Activated T-helper 1 cell treated with anti-CD3 and anti-CD28 coated beads, Interleukin-2, amount 50 U/mL, for 16 hours (primary cell): Measurements from ENCODE around the gene STK33.

Experiments used
- DNase-seq, 2 donors: peaks; one replicate each; pipeline ENCODE4 v3.0.0-alpha.2; 2020; ENCODE audit warnings: low read depth in 1 of 2, low spot score in 1 of 2

Gene STK33

DNA sequence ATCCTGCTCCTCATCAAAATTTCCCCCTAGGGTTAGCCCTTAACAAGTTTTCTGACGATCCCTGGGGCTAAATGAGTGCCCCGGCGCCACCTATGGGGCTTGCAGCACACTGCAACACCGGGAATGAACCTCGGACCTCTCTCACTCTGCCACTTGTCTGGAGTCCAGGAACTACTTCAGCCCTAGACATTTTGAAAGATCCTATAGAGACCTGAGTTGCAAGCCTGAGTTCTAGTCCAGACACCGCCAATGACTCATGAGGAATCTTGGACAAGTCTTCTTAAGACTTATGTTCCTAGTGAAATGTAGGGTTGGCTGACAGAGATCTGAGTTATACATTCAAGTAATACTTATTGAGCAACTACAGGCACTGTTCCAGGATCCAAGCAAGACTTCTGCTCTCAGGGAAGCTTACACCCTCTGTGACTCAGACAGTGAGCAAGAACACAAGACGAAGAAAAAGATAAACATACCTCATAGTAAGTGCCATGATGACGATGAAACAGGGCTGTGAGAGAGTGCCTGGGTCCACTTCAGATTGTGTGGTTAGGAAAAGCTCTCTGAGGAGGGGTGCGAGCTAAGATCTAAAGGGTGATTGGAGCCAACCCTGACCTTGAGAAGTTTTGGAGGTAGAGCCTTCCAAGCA is 10.2 kb upstream of the STK33 start:
- no peak for DNase-seq

DNA sequence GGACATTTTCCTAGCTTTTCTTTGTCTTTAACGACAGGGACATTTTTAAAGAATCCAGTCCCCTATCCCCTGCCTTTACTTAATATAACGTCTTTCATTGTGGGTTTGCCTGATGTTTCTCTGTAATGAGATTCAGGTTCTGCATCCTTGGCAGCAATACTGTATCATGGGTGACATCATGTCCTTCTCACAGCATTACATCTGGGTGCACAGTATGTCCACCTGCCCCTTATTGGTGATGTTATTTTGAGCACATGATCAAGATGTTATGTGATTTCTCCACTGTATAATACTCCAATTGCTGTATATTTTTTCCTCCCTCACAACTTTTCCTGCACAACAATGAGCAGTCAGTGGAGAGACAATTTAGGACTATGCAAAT is 9.7 kb upstream of the STK33 start:
- no peak for DNase-seq

DNA sequence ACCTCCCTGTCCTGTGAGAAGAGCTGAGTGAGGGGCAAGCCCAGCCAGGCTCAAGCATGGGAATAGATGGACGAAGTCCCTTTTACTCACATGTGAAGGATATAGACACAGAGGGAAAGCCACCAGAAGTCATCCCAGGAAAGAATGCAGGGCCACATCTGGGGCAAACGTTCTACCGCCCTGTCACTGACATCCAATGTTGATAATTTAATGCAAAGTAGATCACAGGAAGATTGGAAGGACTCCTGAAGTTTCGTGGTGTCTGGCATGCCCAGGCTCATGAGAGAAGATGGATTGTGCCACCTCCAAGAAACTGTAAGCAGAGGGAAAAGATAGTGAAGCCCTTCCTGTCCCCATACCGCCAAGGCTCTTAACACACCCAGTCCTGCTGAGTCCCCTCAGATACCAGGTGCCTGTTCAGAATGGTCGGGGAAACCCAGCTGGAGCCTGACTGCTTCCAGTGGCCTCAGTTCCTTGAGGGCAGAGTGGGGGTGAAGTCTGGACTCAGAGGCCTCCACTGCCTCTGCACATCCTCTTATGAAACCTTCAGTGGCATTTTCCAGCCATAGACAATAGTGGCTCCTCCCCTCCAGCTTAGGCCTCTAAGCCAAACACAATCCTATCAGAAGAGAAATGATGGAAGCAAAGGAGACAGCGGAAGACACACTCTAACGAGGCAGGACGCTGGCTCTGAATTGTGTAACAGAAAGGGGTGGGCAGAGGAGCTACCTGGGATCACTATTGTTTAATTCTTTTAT is 7.5 kb upstream of the STK33 start:
- DNase-seq = no peak

DNA sequence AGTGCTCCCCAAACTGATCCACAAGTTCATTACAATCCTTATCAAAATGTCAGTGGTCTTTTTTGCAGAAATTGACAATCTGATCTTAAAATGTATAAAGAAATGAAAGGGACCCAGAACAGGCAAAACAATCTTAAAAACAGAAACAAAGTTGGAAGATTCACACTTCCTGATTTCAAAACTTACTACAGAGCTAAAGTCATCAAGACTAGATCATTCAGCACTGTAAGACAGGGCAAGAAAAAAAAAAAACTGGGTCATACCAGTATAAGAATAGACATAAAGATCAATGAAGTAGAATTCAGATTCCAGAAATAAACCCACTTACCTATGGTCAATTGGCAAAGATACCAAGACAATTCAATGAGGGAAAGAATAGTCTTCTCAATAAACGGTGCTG is 4.5 kb upstream of the STK33 start:
- no peak for DNase-seq

DNA sequence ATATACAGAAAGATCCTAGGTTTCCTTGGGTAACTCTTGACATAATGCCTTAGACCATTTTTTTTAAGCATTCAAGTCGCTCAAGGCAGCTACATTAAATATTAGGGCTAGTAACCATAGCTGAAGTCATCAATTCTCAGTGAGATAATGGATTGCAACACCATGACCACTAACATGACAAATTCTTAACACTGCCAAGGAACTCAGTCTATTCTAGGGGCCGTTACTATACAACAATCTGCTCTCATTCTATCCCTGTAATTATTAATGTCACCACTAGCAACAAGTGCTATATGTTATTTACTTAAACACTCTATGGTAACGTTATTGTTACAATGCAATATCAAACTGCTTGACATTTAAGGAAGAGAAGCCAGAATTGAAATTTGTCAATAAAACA is 3.2 kb upstream of the STK33 start:
- DNase-seq = no peak

DNA sequence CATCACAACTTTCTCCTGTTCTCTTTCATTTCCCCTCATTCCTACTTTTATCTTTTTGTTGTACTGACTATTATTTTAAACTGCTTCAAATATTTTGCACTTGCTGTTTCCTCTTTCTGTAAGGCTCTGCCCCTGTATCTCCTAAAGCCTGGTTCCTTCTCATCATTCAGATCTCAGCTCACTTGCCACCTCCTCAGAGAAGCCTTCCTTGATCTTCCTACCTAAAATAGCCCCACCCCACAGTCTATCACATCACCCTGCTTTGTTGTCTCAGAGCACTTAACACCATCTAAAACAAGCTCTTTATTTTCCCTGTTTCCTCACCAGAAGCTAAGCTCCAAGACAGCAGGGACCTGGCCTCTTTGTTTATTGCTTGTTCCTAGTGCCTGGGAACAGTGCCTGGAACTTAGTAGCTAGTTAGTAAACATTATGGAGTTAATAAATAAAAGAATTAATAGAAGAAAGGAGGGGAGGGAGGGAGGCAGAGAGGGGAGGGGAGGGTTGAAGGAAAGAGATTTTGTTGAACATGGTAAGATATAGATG is 2.5 kb upstream of the STK33 start:
- no peak for DNase-seq

DNA sequence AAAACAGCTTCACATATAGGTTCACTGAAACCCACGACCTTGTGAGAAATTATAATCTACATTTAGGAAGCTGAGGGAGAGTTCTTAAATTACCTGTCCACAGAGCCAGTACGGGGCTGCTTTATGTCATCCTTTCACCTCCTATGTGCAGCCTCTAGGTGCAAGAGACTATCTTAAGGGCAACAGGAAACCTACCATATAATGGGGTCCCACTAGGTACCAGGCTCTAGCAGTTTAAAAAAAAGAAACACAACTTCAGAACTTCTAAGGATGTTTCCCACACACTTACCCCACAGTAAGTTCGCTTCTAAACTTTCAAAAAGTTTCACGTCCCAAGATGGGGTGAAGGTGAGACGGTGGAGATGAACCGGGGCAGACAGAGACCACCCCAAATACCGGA is 573 bp downstream of the STK33 start:
- no peak for DNase-seq

DNA sequence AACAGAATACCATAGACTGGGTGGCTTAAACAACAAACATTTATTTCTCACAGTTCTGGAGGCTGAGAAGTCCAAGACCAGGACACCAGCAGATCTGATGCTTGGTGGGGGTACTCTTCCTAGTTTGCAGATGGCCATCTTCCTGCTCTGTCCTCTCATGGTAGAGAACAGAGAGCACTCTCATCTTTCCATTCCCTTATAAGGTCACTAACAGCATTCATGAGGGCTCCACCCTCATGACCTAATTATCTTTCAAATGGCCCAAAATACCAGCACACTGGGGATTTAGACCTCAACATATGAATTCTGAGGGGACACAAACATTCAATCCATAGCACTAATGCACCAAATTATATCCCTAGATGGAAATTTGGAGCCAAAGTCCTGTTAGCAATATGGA is 6.1 kb downstream of the STK33 start:
- DNase-seq = no peak

DNA sequence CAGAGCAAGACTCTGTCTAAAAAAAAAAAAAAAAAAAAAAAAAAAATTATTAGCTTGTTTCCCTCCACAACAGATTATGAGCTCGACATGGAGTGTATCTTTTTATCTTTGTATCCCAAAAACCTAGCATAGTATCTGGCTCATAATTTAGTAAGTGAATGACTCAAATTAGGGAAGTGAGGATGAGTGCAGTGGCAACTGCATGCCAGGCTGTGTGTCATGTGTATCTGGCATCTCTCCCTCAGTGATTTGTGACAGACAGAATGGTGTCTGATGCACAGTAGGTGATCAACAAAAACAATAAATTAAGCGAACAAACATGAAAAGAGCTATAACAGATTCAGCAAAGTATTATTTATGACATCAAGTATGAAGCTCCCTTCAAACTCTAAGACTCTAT is 7.2 kb downstream of the STK33 start:
- no peak for DNase-seq

DNA sequence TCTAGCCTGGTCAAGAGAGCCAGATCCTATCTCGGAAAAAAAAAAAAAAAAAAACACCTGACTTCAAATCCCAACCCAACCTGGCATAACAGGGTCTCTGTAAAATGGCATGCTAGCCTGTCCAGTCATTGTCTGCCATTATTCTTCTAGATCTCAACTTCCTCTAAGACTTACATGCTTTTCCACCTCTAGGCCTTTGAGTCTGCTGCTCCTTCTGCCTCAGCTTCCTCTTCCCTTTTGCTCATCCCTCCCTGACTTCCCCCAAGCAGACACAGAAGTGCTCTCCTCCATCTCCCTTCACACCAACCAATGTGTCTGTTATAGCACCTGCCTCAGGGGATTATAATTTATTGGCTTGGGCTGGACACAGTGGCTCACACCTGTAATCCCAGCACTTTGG is 7.8 kb downstream of the STK33 start:
- DNase-seq = no peak

DNA sequence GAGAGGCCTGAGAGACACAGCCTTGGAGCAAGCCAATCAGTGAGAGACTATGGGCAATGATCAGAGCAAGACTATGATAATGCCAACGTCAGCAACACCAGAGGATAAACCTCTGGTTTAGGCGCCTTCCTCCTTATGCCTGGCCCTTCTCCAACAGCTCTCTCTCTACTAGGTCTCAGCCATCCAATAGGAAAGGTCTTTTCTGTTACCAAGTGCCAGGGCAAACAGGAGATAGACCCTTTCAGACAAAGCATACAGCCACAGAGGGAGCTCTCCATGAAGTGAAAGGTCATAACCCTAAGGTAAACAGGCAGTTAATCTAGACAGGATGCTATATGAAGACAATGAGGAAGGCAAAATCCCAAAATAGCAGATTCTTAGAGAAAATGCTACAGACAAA is 9.5 kb downstream of the STK33 start:
- DNase-seq = no peak

DNA sequence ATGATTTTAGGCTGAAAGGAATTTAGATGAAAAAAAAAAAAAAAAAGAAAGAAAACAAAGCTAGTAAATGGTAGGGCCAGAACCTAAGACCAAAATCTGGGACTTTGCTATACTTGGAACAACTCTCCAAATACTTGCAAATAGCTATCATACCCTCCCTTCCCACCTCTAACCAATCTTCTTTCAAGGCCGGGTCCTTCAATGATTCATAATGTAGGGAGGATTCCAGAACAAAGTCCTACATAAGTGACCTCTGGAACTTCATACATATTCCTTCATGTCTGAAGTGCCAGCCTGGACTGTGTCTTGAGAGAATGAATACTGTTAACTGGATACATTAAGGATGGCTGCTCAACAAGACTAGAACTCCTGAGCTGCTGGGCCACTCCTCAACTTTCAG is 9.9 kb downstream of the STK33 start:
- no peak for DNase-seq

DNA sequence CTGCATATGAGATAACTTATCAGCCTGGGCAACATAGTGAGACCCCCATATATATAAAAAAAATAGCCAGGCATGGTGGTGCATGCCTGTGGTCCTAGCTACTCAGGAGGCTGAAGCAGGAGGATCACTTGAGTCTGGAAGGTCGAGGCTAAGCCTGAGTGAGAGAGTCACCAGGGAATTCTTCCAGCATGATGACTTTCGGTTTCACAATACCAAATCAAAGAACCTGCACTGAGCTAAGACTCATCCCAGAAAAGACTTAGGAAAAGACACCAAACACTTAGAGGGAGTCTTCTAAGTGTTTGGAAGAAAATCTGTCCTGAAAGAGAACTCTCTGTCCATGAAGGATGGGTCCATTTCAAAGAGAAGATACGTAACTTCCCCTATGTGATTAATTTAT is 12.7 kb downstream of the STK33 start:
- no peak for DNase-seq

DNA sequence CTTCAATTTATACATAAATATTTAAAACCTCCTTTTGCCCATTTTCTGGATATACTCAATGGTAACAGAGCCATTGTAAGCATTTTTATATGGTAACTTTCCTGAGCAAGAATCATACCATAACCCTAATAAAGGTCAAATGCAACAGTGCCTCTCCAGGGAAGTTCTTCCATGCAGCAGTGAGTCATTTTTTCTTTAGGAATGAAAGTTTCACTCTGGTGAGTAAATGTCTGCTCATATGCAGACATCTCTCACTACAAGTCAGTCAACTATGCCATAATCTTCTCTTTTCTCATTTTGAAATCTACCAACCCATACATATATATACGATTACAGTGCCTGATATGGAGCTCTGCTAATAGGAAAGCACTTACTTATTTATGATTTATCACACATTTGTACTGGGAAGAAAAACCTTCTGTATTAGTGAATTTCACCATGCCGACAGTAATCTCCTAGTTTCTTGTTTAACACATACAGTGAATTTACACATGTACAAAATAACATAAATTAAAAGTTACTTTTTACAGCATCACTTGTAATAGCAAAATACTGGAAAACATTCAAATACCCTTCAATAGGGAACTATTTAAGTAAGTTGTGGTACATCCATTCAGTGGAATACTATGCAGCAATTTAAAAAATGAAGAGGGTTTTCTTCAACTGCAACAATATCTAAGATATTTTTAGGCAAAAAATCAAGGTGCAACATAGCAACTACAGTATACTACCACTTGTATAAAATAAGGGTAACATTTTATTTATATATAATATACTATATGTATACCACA is 16.0 kb downstream of the STK33 start:
- no peak for DNase-seq

DNA sequence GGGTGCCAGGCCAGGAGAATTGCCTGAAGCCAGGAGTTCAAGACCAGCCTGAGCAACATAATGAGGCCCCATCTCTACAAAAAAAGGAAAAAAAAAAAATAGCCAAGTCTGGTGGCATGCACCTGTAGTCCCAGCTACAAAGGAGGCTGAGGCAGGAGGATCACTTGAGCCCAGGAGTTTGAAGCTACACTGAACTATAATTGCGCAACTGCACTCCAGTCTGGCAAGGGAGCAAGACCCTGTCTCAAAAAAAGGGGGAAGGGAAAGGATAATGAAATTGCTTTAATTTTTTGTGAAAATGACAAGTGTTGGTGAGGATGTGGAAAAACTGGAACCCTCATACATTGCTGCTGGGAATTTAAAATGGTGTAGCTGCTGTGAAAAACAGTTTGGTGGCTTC is 19.2 kb downstream of the STK33 start:
- DNase-seq = no peak

DNA sequence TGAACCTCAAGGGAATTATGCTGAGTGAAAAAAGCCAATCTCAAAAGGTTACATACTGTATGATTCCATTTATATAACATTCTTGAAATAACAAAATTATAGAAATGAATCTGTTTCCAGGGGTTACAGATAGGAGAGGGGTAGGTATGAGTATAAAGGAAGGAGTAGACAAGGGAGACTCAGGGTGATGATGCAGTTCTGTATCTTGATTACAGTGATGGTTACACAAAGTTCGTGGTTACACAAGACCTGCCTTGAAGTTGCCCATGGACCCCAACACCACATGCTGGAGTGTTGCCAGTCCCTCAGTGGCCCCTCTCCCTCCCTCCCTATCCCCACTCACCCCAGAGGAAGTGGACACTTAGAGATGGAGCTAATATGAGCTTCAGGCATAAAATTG is 20.3 kb downstream of the STK33 start:
- no peak for DNase-seq

DNA sequence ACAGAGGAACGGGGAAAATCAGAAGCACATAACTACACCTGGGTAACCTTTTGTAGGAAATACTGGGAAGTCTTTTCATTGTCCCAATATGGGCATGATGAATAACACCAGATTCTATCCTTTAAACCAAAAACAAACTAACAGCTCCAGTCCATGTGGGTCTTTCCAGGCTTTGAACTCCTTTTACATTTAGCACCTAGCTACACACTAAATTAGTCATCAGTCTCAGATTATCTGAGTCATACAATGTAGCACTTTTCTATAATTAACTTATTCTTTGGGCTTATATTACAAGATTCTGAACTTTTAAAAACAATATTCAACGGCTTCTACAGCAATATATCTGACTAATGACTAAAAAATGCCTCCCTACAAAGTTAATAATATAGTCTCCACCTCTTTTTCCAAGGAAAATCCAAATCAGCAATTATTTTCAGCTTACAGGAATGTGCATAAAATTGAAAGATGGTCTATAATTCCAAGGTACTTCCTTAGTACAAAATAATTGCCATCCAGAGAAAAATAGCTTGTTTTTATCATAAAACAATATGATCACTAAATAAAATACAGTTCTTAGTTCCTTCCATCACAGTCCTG is 26.3 kb downstream of the STK33 start:
- DNase-seq = no peak

DNA sequence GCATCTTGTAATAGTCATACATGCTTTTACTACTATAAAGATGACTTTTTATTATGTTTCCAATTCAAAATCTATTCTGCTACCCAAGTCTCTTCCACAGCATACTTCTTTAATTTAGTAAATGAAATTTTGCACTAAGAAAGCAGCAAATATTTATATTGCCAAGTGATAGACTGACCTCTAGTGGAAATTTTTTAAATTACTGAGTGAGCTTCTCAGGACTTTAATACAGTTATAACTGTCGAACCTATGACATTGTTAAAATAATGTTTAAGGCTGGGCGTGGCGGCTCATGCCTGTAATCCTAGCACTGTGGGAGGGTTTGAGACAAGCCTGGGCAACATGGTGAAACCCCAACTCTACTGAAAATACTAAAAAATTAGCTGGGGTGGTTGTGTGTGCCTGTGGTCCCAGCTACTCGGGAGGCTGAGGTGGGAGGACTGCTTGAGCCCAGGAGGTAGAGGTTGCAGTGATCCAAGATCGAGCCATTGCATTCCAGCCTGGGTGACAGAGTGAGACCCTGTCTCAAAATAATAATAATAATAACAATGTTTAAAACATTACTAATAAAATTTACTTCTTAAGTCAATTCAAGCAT is 27.3 kb downstream of the STK33 start:
- no peak for DNase-seq

DNA sequence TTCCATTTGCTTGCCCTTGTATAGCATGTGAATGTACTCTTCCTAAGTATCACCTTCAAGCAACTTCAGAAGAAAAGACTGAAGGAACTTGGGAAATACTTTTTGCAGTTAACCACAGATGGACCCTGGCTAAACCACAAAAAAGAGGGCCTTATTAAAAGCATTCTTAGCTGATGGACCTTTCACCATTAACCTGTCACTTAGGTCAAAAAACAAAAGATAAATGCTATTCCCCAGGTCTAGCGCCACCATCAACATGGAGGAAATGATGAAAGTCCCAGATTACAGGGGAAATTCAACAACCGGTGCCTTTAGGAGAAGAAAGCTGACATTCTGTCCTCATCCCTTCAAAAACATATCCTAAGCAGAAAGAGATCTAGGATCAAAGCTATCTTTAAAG is 29.5 kb downstream of the STK33 start:
- DNase-seq = no peak

DNA sequence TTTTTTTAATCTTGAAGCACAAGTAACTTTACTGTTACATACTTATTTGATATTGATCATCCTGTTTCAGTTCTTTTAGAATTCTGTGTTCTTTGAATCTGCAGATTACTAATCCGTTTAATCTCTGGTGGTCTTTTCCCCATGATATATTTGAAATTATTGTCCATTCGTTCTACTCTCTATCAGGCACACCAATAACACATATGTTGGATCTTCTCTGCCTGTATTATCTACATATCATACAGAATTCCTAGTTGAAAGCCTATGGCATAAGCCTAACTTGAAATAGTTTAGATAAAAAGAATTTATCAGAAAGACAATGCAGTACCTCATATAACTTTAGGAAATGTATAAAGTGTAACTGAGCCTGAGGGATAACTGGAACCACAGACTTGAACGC is 32.6 kb downstream of the STK33 start:
- no peak for DNase-seq

DNA sequence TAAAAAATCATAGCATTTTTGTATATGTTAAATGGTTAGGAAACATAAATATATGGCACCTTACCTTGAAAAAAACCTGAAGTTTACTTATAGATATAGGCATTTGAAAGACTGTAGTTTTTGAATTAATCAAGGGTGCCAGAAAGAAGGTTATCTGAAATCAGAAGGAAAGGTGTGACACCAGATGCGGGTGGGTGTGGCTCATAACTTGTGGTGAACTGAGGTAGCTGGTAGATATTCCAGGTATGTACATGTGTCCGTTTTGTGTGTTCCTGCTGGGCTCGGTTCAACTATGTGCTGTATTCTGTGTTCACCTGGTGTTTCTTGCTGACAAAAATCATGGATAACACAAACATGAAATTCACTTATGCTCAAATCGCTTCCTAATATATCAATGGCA is 35.6 kb downstream of the STK33 start:
- no peak for DNase-seq
